HCT116 (cell line): ENCODE measurements around the gene SH3PXD2A. TPM values are rescaled to one million over a fixed set of nuclear protein-coding genes. Genes with fewer than 3 reads are reported as not detected.

Experiments
- ATAC-seq: fragments of 200-7000 bp; cut with Tn5 transposase; 2 replicates; pipeline ENCODE4 v1.9.1; 2020; ENCODE audit warnings: mild to moderate bottlenecking, moderate library complexity
- BruUV-seq: library from RNA; stranded (reverse); fragments of 400-500 nt; replicated peaks from 2 replicates; lab custom pipeline; 2021; lab: Mats Ljungman, UMichigan
- CTCF ChIA-PET: fragments of 300-600 bp; sonication (Branson Sonifier 250); formaldehyde crosslinking; loops from one replicate; lab custom pipeline; 2021; ENCODE audit warnings: antibody characterized with exemption; lab: Charles Lee
- POLR2A ChIA-PET: fragments of 300-600, 350-600 bp; sonication (Branson Sonifier 250); formaldehyde crosslinking; loops from one replicate; lab custom pipeline; 2021; ENCODE audit warnings: antibody characterized with exemption; lab: Charles Lee
- RAD21 ChIA-PET, 2 experiments: fragments of 300-600 bp; sonication (Branson Sonifier 250); formaldehyde crosslinking; loops; one replicate each; lab custom pipeline; 2023; ENCODE audit warnings: low total read pairs in 2 of 2; ENCODE audit not compliant: uncharacterized antibody in 2 of 2, unreplicated experiment in 2 of 2, low non-redundant PET in 1 of 2; lab: Charles Lee
- DNase-seq: peaks from one replicate; pipeline ENCODE4 v3.0.0-alpha.2; 2010; ENCODE audit warnings: low read depth, low spot score
- H2AFZ ChIP-seq: fragments of 200-600 bp; shearing (Covaris generic), sonication (generic); 2 replicates; pipeline ENCODE4 v1.6.1; 2017; ENCODE audit warnings: low read depth, mixed run types, mixed read lengths, antibody characterized with exemption, low read length; ENCODE audit not compliant: poor library complexity, severe bottlenecking
- H3K27ac ChIP-seq: 2 replicates; pipeline ENCODE4 v1.5.1; 2012; ENCODE audit warnings: low read depth, low read length
- H3K27me3 ChIP-seq: fragments of 200-600 bp; sonication (generic); 2 replicates; pipeline ENCODE4 v1.6.1; 2016; ENCODE audit warnings: mixed run types, low read length, mixed read lengths; ENCODE audit not compliant: insufficient read depth
- H3K36me3 ChIP-seq, 2 experiments: fragments of 200-500 bp in 1 of 2; fragments of 200-600 bp in 1 of 2; sonication (Bioruptor generic) in 1 of 2; sonication (generic) in 1 of 2; 2 replicates each; pipeline versions ENCODE4 v1.5.1 to v1.6.1; 2014 to 2016; ENCODE audit warnings: low read length in 2 of 2, inconsistent platforms in 1 of 2, mixed read lengths in 1 of 2, mixed run types in 1 of 2; ENCODE audit not compliant: insufficient read depth in 2 of 2, control insufficient read depth in 1 of 2
- H3K4me1 ChIP-seq, 2 experiments: fragments of 200-600 bp in 1 of 2; sonication (generic) in 1 of 2; 2 replicates each; pipeline versions ENCODE4 v1.5.1 to v1.6.1; 2012 to 2017; ENCODE audit warnings: low read length in 2 of 2, inconsistent platforms in 1 of 2, mild to moderate bottlenecking in 1 of 2, mixed read lengths in 1 of 2, mixed run types in 1 of 2, moderate library complexity in 1 of 2; ENCODE audit not compliant: insufficient read depth in 2 of 2, control insufficient read depth in 1 of 2
- H3K4me2 ChIP-seq: fragments of 200-600 bp; sonication (generic); 2 replicates; pipeline ENCODE4 v1.6.1; 2017; ENCODE audit warnings: mixed run types, low read length, mixed read lengths
- H3K4me3 ChIP-seq, 2 experiments: fragments of 200-600 bp in 1 of 2; sonication (generic) in 1 of 2; replicated peaks in 1 of 2; 2 replicates each; pipeline ENCODE4 v1.5.1; 2011 to 2016; ENCODE audit warnings: low read length in 2 of 2, control low read depth in 1 of 2, low read depth in 1 of 2, mild to moderate bottlenecking in 1 of 2, mixed read lengths in 1 of 2, mixed run types in 1 of 2
- H3K79me2 ChIP-seq: fragments of 200-600 bp; sonication (generic); 2 replicates; pipeline ENCODE4 v1.6.1; 2017; ENCODE audit warnings: mild to moderate bottlenecking, mixed run types, low read length, moderate library complexity, mixed read lengths; ENCODE audit not compliant: insufficient read depth
- H3K9ac ChIP-seq: fragments of 200-600 bp; sonication (generic); 2 replicates; pipeline ENCODE4 v1.6.1; 2016; ENCODE audit warnings: low read length, mixed read lengths
- H3K9me2 ChIP-seq: fragments of 200-600 bp; sonication (generic), shearing (Covaris generic); 2 replicates; pipeline ENCODE4 v1.6.1; 2017; ENCODE audit warnings: mixed run types, mild to moderate bottlenecking, moderate library complexity; ENCODE audit not compliant: insufficient read depth
- H3K9me3 ChIP-seq, 2 experiments: fragments of 200-500 bp in 1 of 2; fragments of 200-600 bp in 1 of 2; sonication (Bioruptor generic) in 1 of 2; sonication (generic) in 1 of 2; 2 replicates each; pipeline ENCODE4 v1.6.1; 2014 to 2017; ENCODE audit warnings: low read length in 2 of 2, mixed read lengths in 2 of 2, inconsistent platforms in 1 of 2, low read depth in 1 of 2, mild to moderate bottlenecking in 1 of 2, mixed run types in 1 of 2, moderate library complexity in 1 of 2; ENCODE audit not compliant: control insufficient read depth in 1 of 2, insufficient read depth in 1 of 2
- H4K20me1 ChIP-seq: fragments of 200-600 bp; sonication (generic), shearing (Covaris generic); 2 replicates; pipeline ENCODE4 v1.6.1; 2017; ENCODE audit warnings: mixed run types, mild to moderate bottlenecking, moderate library complexity; ENCODE audit not compliant: insufficient read depth
- ATF3 ChIP-seq: IDR thresholded peaks from 2 replicates; pipeline ENCODE4 v1.6.1; 2012
- CBX3 ChIP-seq: IDR thresholded peaks from 2 replicates; pipeline ENCODE4 v1.6.1; 2012; ENCODE audit warnings: low read depth
- EGR1 ChIP-seq: IDR thresholded peaks from 2 replicates; pipeline ENCODE4 v1.6.1; 2012; ENCODE audit warnings: low read depth
- ELF1 ChIP-seq: IDR thresholded peaks from 2 replicates; pipeline ENCODE4 v1.6.1; 2012; ENCODE audit warnings: low read depth, borderline replicate concordance
- EZH2phosphoT487 ChIP-seq: fragments of 200-600 bp; IDR thresholded peaks from 2 replicates; pipeline ENCODE4 v1.6.1; 2018; ENCODE audit warnings: antibody characterized with exemption, borderline replicate concordance
- JUND ChIP-seq: IDR thresholded peaks from 2 replicates; pipeline ENCODE4 v1.6.1; 2012
- POLR2A ChIP-seq: IDR thresholded peaks from 2 replicates; pipeline ENCODE4 v1.7.0; 2011; ENCODE audit warnings: borderline replicate concordance; ENCODE audit not compliant: insufficient read depth, insufficient read length; ENCODE audit errors: extremely low read depth
- POLR2AphosphoS5 ChIP-seq: IDR thresholded peaks from 2 replicates; pipeline ENCODE4 v1.6.1; 2011; ENCODE audit warnings: mild to moderate bottlenecking, low read depth, low read length, moderate library complexity
- RAD21 ChIP-seq: IDR thresholded peaks from 2 replicates; pipeline ENCODE4 v1.6.1; 2012; ENCODE audit warnings: low read depth, mild to moderate bottlenecking
- REST ChIP-seq: IDR thresholded peaks from 2 replicates; pipeline ENCODE4 v1.6.1; 2012; ENCODE audit warnings: low read depth
- SIN3A ChIP-seq: IDR thresholded peaks from 2 replicates; pipeline ENCODE4 v1.6.1; 2012; ENCODE audit warnings: low read depth
- SP1 ChIP-seq: IDR thresholded peaks from 2 replicates; pipeline ENCODE4 v1.6.1; 2012; ENCODE audit warnings: low read depth
- SRF ChIP-seq: IDR thresholded peaks from 2 replicates; pipeline ENCODE4 v1.6.1; 2012; ENCODE audit warnings: low read depth
- TCF7L2 ChIP-seq: IDR thresholded peaks from 2 replicates; pipeline ENCODE4 v1.7.0; 2011; ENCODE audit warnings: borderline replicate concordance, inconsistent platforms; ENCODE audit not compliant: insufficient read depth, insufficient read length; ENCODE audit errors: extremely low read depth
- YY1 ChIP-seq: IDR thresholded peaks from 2 replicates; pipeline ENCODE4 v1.6.1; 2011; ENCODE audit warnings: low read length, low read depth, moderate library complexity, mild to moderate bottlenecking; ENCODE audit not compliant: insufficient replicate concordance; ENCODE audit errors: extremely low read depth
- ZFX ChIP-seq: fragments of 450-650 bp; IDR thresholded peaks from 2 replicates; pipeline ENCODE4 v1.6.1; 2017
- intact Hi-C: fragments of 100-400 bp; cut with micrococcal nuclease; formaldehyde crosslinking; loops from 2 replicates; pipeline ENCODE4 v1.10.0; 2022
- total RNA-seq: library from RNA; stranded (reverse); gene quantifications from one replicate; pipeline ENCODE4 v1.2.1, GENCODE V29; 2021; ENCODE audit not compliant: unreplicated experiment
- TF ChIP-seq, protein P1 (sequence below), 3 experiments: fragments of 200-600 bp in 1 of 3; sonication (generic) in 1 of 3; IDR thresholded peaks in 2 of 3; conservative IDR thresholded peaks in 1 of 3; 2 replicates each; pipeline ENCODE4 v1.5.1; 2012 to 2017; ENCODE audit warnings: low read depth in 2 of 3, low read length in 2 of 3, antibody characterized with exemption in 1 of 3, borderline replicate concordance in 1 of 3, control low read depth in 1 of 3, mild to moderate bottlenecking in 1 of 3, mixed read lengths in 1 of 3, mixed run types in 1 of 3, moderate library complexity in 1 of 3; ENCODE audit not compliant: insufficient read depth in 1 of 3

Gene SH3PXD2A
- total RNA-seq, 1 experiment from 2014 or later: 8.7 TPM

DNA sequence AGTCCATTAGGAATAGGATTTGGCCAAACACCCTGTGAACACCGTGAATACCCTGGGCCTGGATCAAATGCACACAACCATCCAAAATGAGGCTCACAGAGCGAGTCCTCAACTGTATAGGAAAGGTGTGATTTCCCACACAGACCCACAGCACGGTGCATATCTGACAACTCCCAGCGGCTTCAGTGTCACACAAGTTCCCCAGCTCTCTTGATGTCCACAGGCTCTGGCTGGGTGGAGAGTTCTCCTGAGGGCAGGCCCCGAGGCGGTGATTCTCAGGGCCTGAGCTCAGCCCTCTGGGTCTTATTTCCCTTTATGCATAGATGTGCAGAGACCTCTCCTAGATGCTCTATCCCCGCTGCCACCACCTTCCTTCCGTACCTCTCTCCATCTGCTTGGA, 64.1 kb downstream of the SH3PXD2A start:
- H3K27me3 ChIP-seq: no peaks in the 10 kb centered on the region
- no peaks in the 10 kb centered on the region for H4K20me1 ChIP-seq
- H3K36me3 ChIP-seq: no peaks in the 10 kb centered on the region
- ATAC-seq (no peak), DNase-seq (no peak)
- no peaks in the 10 kb centered on the region for H3K9me3 ChIP-seq
- H3K9me2 ChIP-seq: no peaks in the 10 kb centered on the region
- TF ChIP-seq ATF3: no peak
- no peak for TF ChIP-seq POLR2A
- TF ChIP-seq POLR2AphosphoS5: no peak
- TF ChIP-seq SRF: no peak
- TF ChIP-seq ZFX: no peak
- TF ChIP-seq SIN3A: no peak
- no peak for TF ChIP-seq ELF1
- POLR2A ChIA-PET: interaction anchor here (0.6 kb wide), 1 partner anchor 18 kb away, joined by 3 read pairs; no protein-coding TSS in a partner anchor
- H3K4me3 ChIP-seq: no peak overlapping the region
- H3K79me2 ChIP-seq: no peaks in the 10 kb centered on the region
- CTCF ChIA-PET: no interaction called here
- H3K4me1 ChIP-seq: no peaks in the 10 kb centered on the region; a peak in 1 of 4 replicates
- no peak overlapping the region for H3K4me2 ChIP-seq
- no peak overlapping the region for H3K9ac ChIP-seq
- no peak overlapping the region for H3K27ac ChIP-seq
- intact Hi-C loops: no loop called here
- H2AFZ ChIP-seq: no peak overlapping the region
- RAD21 ChIA-PET: no interaction called here
- no TSS peak for BruUV-seq

DNA sequence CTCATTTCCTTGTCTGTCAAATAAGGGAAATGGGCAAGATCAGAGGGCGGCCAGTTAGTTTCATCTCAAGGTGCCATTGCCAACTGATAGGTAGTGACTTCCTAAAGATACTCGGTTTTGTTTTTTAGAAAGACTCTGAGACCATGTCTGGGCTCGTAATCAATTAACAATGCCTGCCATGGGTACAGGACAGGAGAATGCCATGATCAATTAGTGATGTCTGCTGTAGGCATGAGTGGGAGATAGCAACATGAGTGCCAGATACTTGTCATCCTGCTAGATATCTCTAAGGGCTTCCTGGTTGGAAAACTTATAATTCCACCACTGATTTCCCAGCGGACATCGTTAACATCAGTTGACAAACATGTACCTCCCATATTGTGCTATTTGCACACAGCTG, 64.8 kb downstream of the SH3PXD2A start:
- Histone ChIP-seq H3K9ac (no peak overlapping the region), H2AFZ (no peak overlapping the region), H3K4me3 (no peak overlapping the region), H3K9me2 (no peaks in the 10 kb centered on the region), H4K20me1 (no peaks in the 10 kb centered on the region), H3K4me1 (no peaks in the 10 kb centered on the region; a peak in 1 of 4 replicates), H3K36me3 (no peaks in the 10 kb centered on the region), H3K79me2 (no peaks in the 10 kb centered on the region), H3K9me3 (no peaks in the 10 kb centered on the region), H3K4me2 (no peak overlapping the region), H3K27ac (no peak overlapping the region), H3K27me3 (no peaks in the 10 kb centered on the region)
- RAD21 ChIA-PET: no interaction called here
- POLR2A ChIA-PET: no interaction called here
- DNase-seq (no peak), ATAC-seq (no peak)
- intact Hi-C loops: no loop called here
- CTCF ChIA-PET: no interaction called here
- BruUV-seq: no TSS peak
- no peak for TF ChIP-seq RAD21
- TF ChIP-seq EZH2phosphoT487: no peak
- TF ChIP-seq POLR2AphosphoS5: no peak
- no peak for TF ChIP-seq TCF7L2
- no peak for TF ChIP-seq EGR1
- no peak for TF ChIP-seq CBX3
- TF ChIP-seq ZFX: no peak
- TF ChIP-seq, protein P1, sequence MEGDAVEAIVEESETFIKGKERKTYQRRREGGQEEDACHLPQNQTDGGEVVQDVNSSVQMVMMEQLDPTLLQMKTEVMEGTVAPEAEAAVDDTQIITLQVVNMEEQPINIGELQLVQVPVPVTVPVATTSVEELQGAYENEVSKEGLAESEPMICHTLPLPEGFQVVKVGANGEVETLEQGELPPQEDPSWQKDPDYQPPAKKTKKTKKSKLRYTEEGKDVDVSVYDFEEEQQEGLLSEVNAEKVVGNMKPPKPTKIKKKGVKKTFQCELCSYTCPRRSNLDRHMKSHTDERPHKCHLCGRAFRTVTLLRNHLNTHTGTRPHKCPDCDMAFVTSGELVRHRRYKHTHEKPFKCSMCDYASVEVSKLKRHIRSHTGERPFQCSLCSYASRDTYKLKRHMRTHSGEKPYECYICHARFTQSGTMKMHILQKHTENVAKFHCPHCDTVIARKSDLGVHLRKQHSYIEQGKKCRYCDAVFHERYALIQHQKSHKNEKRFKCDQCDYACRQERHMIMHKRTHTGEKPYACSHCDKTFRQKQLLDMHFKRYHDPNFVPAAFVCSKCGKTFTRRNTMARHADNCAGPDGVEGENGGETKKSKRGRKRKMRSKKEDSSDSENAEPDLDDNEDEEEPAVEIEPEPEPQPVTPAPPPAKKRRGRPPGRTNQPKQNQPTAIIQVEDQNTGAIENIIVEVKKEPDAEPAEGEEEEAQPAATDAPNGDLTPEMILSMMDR (IDR thresholded peaks at IDR 0.05 in 2 of 3, conservative IDR thresholded peaks at IDR 0.05 in 1 of 3; ENCODE audit: borderline replicate concordance in 1 of 3, insufficient read depth in 1 of 3, low read depth in 2 of 3, low read length in 2 of 3): no peak
- no peak for TF ChIP-seq SRF
- no peak for TF ChIP-seq YY1
- no peak for TF ChIP-seq SP1
- no peak for TF ChIP-seq JUND
- no peak for TF ChIP-seq REST
